Fibroblast of villous mesenchyme (primary cell): ENCODE measurements around the gene MAPKAP1. TPM values are rescaled to one million over a fixed set of nuclear protein-coding genes. Genes with fewer than 3 reads are reported as not detected.

Experiments used
- DNase-seq: peaks from one replicate; pipeline ENCODE4 v3.0.0-alpha.2; 2010; ENCODE audit warnings: low read depth
- H3K4me3 ChIP-seq: 2 replicates; pipeline ENCODE4 v1.5.1; 2011; ENCODE audit warnings: low read depth, mild to moderate bottlenecking, low read length
- total RNA-seq: library from RNA; depleted of rRNA; stranded (reverse); fragments of >200 nt; gene quantifications from 2 replicates; pipeline ENCODE4 v1.2.3, GENCODE V29; 2012
- TF ChIP-seq, protein P1 (sequence below): IDR thresholded peaks from 2 replicates; pipeline ENCODE4 v1.5.1; 2012; ENCODE audit warnings: low read depth, mild to moderate bottlenecking, low read length; ENCODE audit not compliant: insufficient read depth

The MAPKAP1 gene
- total RNA-seq, 1 donor = 92.0 TPM

DNA sequence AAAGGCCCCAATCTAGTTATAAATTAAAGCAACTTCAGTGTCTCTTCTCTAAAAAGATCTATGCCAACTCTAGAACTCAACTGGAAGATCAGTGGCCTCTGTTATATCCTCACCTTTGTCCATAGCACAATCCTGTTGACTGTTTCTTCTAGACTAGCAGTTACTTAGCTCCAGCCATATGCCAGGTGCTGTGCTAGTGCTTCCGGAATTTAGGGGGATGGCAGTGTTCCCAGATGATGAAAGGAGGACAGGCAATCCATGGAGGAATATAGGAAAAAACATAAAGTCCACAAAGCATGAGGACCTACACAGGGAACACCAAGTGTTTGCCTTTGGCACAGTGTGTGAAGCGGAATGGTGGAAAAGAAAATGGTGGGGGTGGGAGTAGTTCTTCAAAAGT lies 214.3 kb downstream of the MAPKAP1 start:
- no peak overlapping the region for H3K4me3 ChIP-seq
- no peak for DNase-seq
- TF ChIP-seq, protein P1, sequence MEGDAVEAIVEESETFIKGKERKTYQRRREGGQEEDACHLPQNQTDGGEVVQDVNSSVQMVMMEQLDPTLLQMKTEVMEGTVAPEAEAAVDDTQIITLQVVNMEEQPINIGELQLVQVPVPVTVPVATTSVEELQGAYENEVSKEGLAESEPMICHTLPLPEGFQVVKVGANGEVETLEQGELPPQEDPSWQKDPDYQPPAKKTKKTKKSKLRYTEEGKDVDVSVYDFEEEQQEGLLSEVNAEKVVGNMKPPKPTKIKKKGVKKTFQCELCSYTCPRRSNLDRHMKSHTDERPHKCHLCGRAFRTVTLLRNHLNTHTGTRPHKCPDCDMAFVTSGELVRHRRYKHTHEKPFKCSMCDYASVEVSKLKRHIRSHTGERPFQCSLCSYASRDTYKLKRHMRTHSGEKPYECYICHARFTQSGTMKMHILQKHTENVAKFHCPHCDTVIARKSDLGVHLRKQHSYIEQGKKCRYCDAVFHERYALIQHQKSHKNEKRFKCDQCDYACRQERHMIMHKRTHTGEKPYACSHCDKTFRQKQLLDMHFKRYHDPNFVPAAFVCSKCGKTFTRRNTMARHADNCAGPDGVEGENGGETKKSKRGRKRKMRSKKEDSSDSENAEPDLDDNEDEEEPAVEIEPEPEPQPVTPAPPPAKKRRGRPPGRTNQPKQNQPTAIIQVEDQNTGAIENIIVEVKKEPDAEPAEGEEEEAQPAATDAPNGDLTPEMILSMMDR = no peak

DNA sequence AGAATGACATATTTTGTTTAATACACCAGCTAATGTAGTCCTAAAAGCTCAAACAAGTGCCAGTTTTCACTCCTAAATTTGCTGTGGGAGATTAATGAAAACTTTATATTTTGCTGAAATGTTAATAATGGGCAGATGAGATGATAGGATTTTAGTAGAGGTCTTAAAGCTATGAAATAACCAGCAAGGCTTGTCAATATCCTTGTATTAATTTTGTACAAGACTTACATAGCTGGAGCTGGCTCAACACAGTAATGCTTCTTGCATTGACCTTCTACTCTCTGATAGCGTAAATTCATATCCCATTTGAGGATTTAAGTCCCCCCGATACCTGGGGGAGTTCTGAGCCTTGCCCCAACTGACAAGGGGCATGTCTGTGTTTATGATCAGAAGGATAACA lies 219.2 kb downstream of the MAPKAP1 start:
- DNase-seq = no peak
- TF ChIP-seq, protein P1 = no peak
- no peak overlapping the region for H3K4me3 ChIP-seq

DNA sequence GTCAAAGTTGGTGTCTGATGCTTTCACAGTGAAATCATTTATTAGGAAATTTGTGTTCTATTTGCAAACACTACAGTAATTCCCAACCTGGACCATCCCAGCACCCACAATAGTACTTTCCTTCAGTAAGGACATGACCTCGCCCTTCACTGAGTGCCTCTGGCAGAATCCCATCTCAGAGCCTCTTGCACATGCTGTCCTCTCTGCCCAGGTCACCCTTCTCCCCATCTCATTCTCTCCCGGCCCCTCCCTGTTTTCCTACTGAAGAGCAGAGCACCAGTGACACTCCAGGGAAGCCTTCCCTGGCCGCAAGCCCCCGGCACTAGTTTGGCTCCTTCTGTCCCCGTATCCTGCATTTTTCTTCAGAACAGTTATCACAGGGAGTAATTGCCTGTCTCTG lies 220.4 kb downstream of the MAPKAP1 start:
- no peak overlapping the region for H3K4me3 ChIP-seq
- no peak for DNase-seq
- TF ChIP-seq, protein P1 = no peak

DNA sequence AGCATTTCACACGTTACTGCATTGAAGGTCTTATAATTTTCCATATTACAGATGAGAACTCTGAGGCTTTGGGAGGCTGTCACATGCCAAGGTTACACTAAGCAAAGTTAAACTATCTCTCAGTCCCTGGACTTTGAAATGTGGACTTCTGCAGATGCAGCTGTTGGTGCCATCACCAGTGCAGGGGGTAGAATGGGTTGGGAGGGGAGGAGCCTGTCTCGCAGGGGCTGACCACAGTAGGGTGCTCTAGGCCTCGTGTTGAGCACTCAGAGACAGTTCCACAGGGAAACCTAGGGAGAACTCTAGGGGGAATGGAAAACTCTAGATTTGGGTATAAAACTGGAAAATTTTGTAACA lies 220.9 kb downstream of the MAPKAP1 start:
- TF ChIP-seq, protein P1 = no peak
- no peak overlapping the region for H3K4me3 ChIP-seq
- DNase-seq = no peak

DNA sequence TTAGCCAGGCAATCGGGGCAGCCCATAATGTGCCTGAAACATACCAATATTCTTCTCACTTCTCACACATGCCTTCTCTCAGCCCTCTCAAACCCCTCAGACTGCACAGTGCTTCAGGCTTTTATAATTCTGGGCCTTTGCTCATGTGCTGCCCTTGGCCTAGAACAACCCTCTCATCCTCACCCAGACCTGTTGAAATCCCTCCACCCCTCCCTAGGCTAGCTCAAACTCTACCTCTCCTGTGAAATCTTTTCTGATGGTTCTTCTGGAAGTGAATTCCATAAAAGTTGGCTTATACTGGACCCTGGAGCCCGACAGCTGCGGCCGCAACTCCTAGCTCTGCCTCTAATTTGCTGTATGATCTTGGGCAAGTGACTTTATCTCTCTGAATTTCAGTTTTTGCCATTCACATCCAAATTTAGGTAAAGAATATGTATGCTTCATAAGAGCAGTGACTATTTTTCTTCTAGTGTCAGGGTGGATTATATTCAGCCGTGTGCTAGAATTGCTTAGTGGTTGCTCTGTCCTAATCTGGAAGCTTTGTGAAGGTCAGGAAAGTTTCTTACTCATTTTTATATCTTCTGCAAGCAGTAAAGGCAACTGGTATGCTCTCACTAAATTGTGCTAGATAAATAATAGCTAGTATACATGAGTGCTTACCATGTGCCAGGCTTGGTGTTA lies 221.4 kb downstream of the MAPKAP1 start:
- no peak overlapping the region for H3K4me3 ChIP-seq
- no peak for DNase-seq
- TF ChIP-seq, protein P1 = no peak

DNA sequence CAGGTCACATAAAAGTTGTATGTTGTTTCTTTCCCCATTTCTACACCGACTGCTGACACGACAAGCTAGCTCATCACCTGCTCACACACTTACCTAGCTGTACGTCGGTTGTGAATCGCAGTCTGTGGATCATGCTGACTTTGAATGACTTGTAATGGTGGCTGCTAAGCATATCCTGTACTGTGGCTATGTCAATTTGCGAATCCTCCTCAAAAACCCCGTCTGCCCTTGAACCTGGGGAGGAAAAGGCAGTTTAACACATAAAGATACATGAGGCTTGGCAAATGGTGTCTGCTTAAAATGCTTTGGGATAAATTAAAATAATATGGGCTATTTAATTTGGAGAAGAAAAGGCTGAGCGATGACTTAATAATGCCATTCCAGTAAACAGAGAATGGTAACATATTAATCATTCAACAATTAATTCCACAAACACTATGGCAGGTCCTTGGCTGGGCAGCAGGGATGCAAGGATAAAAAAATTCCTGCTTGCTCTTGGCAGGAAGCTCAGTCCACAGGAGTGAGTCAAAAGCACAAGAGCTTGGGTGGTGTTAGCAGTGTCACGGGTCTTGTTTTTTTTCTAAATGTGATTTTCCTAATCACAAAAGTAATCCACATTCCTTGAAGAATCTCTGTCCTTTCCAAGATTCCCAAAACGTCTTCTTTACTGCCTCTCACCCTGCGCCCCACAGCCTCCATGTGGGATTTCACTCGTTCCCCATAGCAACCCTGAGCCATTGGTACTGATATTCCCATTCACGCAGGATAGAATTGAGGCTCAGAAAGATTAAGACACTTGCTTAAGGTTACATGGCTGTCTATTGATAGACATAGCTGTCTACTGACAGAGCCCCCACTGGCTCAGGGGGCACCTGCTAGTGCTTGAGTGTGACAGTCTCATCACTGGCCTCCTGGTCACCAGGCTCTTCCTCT lies 222.4 kb downstream of the MAPKAP1 start:
- DNase-seq = peak; percentile 84
- H3K4me3 ChIP-seq = no peak overlapping the region
- TF ChIP-seq, protein P1 = no peak
